Spinal cord (tissue), 10 donors: ENCODE measurements around the gene AKR1B1. TPM values are rescaled to one million over a fixed set of nuclear protein-coding genes. Genes with fewer than 3 reads are reported as not detected.
A peak's percentile ranks its signal among the peaks of the same experiment; 100 is the strongest.

ENCODE experiments used
- DNase-seq, 6 donors: peaks; one replicate each; pipeline versions ENCODE4 v3.0.0 to v3.0.0-alpha.2; 2013 to 2015; ENCODE audit warnings: low spot score in 6 of 6, low read depth in 4 of 6
- H3K27ac ChIP-seq: one replicate; pipeline ENCODE4 v1.5.1; 2013; ENCODE audit warnings: low read depth, low read length, control low read depth
- H3K27me3 ChIP-seq: one replicate; pipeline ENCODE4 v1.6.1; 2013; ENCODE audit warnings: low read length; ENCODE audit not compliant: control insufficient read depth, insufficient read depth
- H3K36me3 ChIP-seq: one replicate; pipeline ENCODE4 v1.6.1; 2013; ENCODE audit warnings: low read length; ENCODE audit not compliant: control insufficient read depth, insufficient read depth
- H3K4me1 ChIP-seq: one replicate; pipeline ENCODE4 v1.6.1; 2013; ENCODE audit warnings: low read length; ENCODE audit not compliant: control insufficient read depth, insufficient read depth
- H3K4me3 ChIP-seq: one replicate; pipeline ENCODE4 v1.5.1; 2013; ENCODE audit warnings: low read depth, low read length, control low read depth
- H3K9me3 ChIP-seq: one replicate; pipeline ENCODE4 v1.6.1; 2013; ENCODE audit warnings: low read length; ENCODE audit not compliant: control insufficient read depth, insufficient read depth
- WGBS: methylation state at CpG from one replicate; pipeline ENCODE4 v1.1.5; 2013; ENCODE audit warnings: missing lambda C conversion rate; ENCODE audit not compliant: insufficient coverage; 5-methylcytosine and 5-hydroxymethylcytosine counted together
- polyA plus RNA-seq, 2 donors: library from polyadenylated mRNA; unstranded; fragments of 120-200 nt; gene quantifications; one replicate each; pipeline ENCODE4 v1.2.1, GENCODE V29; 2013; ENCODE audit not compliant: insufficient read length in 2 of 2
- total RNA-seq, 2 donors: library from RNA; depleted of rRNA in 1 of 2; stranded (reverse); fragments of 120-200 nt in 1 of 2; fragments of >200 nt in 1 of 2; gene quantifications; one replicate each; pipeline versions ENCODE4 v1.2.3 to v1.2.4, GENCODE V29; 2013 to 2014
- donor health status: healthy.

Gene AKR1B1
- total and polyA plus RNA-seq, 4 donors, result 54.7 to 143 (median 103) TPM

- Histone ChIP-seq H3K4me1 (no peaks in the 10 kb centered on the region), H3K27me3 (no peaks in the 10 kb centered on the region), H3K36me3 (no peaks in the 10 kb centered on the region), H3K27ac (no peak overlapping the region), H3K4me3 (no peak overlapping the region), H3K9me3 (no peaks in the 10 kb centered on the region)
- DNase-seq, result peak in 1 of 6 donors; percentile 66
- 56% methylated on average over 3 of the region's 3 CpGs for WGBS
These were observed 51.6 kb downstream of the AKR1B1 start for GRCh38 chr7:134407311-134407710.

GRCh38 chr7:134406431-134406830, 52.5 kb downstream of the AKR1B1 start:
- H3K4me1 ChIP-seq, result no peaks in the 10 kb centered on the region
- no peaks in the 10 kb centered on the region for H3K27me3 ChIP-seq
- no peak overlapping the region for H3K27ac ChIP-seq
- H3K9me3 ChIP-seq, result no peaks in the 10 kb centered on the region
- H3K4me3 ChIP-seq, result no peak overlapping the region
- H3K36me3 ChIP-seq, result no peaks in the 10 kb centered on the region
- no CpG with 5 or more reads among the region's 2 CpGs for WGBS
- DNase-seq, result no peak

DNA sequence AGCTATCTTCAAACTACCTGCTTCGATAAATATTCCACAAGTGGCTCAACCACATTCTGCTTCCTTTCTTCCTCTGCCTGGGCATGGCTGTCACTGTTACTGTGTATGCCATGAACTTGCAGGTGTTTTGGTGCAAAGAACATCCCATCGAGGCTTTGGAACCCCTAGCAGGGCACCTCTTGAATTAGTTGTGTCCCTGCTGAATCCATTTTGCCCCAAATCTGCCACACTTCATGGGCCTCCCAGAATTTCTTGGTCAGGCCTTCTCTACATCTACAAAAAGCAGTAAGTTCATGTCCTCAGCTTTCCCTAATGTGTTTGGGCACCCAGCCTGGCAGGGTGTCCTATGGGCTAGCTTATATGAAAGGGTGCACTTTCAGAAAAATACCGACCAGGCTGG, 53.6 kb downstream of the AKR1B1 start:
- no peaks in the 10 kb centered on the region for H3K4me1 ChIP-seq
- no peaks in the 10 kb centered on the region for H3K9me3 ChIP-seq
- H3K36me3 ChIP-seq, result no peaks in the 10 kb centered on the region
- no peak for DNase-seq
- H3K27ac ChIP-seq, result no peak overlapping the region
- 96% methylated on average over 3 of the region's 3 CpGs for WGBS
- H3K4me3 ChIP-seq, result no peak overlapping the region
- no peaks in the 10 kb centered on the region for H3K27me3 ChIP-seq

- H3K9me3 ChIP-seq, result no peaks in the 10 kb centered on the region
- no peak for DNase-seq
- H3K4me3 ChIP-seq, result no peak overlapping the region
- no peaks in the 10 kb centered on the region for H3K36me3 ChIP-seq
- no peak overlapping the region for H3K27ac ChIP-seq
- H3K4me1 ChIP-seq, result peaks cover 4% of the 10 kb centered on the region
- no peaks in the 10 kb centered on the region for H3K27me3 ChIP-seq
- 100% methylated on average over 1 of the region's 1 CpG for WGBS
These were observed 55.8 kb downstream of the AKR1B1 start for GRCh38 chr7:134403062-134403461.

GRCh38 chr7:134400859-134401258, 58.0 kb downstream of the AKR1B1 start:
- H3K9me3 ChIP-seq, result no peaks in the 10 kb centered on the region
- WGBS, result 100% methylated on average over 1 of the region's 2 CpGs
- peaks cover 4% of the 10 kb centered on the region for H3K4me1 ChIP-seq

GRCh38 chr7:134396031-134396430, 62.9 kb downstream of the AKR1B1 start:
- Histone ChIP-seq H3K27me3 (no peaks in the 10 kb centered on the region), H3K27ac (no peak overlapping the region), H3K36me3 (no peaks in the 10 kb centered on the region), H3K9me3 (no peaks in the 10 kb centered on the region), H3K4me1 (peaks cover 4% of the 10 kb centered on the region), H3K4me3 (no peak overlapping the region)
- DNase-seq, result no peak
- 93% methylated on average over 2 of the region's 5 CpGs for WGBS

More at GRCh38 chr7:134400859-134401258, 58.0 kb downstream of the AKR1B1 start:
- no peak overlapping the region for H3K27ac ChIP-seq
- no peak overlapping the region for H3K4me3 ChIP-seq
- H3K27me3 ChIP-seq, result no peaks in the 10 kb centered on the region
- no peak for DNase-seq
- no peaks in the 10 kb centered on the region for H3K36me3 ChIP-seq

GRCh38 chr7:134395604-134396003, 63.3 kb downstream of the AKR1B1 start:
- Histone ChIP-seq H3K4me1 (peaks cover 4% of the 10 kb centered on the region), H3K4me3 (no peak overlapping the region), H3K9me3 (no peaks in the 10 kb centered on the region), H3K27me3 (no peaks in the 10 kb centered on the region), H3K36me3 (no peaks in the 10 kb centered on the region), H3K27ac (no peak overlapping the region)
- WGBS, result 80% methylated on average over 2 of the region's 4 CpGs
- DNase-seq, result no peak

- Histone ChIP-seq H3K36me3 (no peaks in the 10 kb centered on the region), H3K27me3 (no peaks in the 10 kb centered on the region), H3K4me3 (no peak overlapping the region), H3K4me1 (peaks cover 4% of the 10 kb centered on the region), H3K9me3 (no peaks in the 10 kb centered on the region), H3K27ac (no peak overlapping the region)
- no peak for DNase-seq
- WGBS, result 82% methylated on average over 1 of the region's 5 CpGs
These were observed 64.8 kb downstream of the AKR1B1 start for GRCh38 chr7:134394056-134394455.

Other genes starting within 250 kb of the AKR1B1 start
- gene SLC35B4, start 142.2 kb downstream of the AKR1B1 start, total RNA-seq, result 10 to 100 TPM; 23.0 to 30.1 TPM
- 10 to 100 TPM; 20.4 to 23.6 TPM for gene SLC35B4, start 142.2 kb downstream of the AKR1B1 start, polyA plus RNA-seq
- gene AKR1B10, start 68.5 kb upstream of the AKR1B1 start, total RNA-seq, result under 1 TPM in 1 of 2 donors, not detected in 1; 0.11 TPM
- under 1 TPM in 1 of 2 donors, not detected in 1; 0.11 TPM for gene AKR1B10, start 68.5 kb upstream of the AKR1B1 start, polyA plus RNA-seq
- gene AKR1B15, start 90.0 kb upstream of the AKR1B1 start, total RNA-seq, result under 1 TPM in 1 of 2 donors, not detected in 1; 0.17 TPM
- under 1 TPM; 0.24 to 0.25 TPM for gene AKR1B15, start 90.0 kb upstream of the AKR1B1 start, polyA plus RNA-seq
- 100 to 1,000 TPM in 1 of 2 donors, 10 to 100 TPM in 1; 54.8 to 121 TPM for gene BPGM, start 187.8 kb upstream of the AKR1B1 start, total RNA-seq
- gene BPGM, start 187.8 kb upstream of the AKR1B1 start, polyA plus RNA-seq, result 10 to 100 TPM; 44.7 to 49.6 TPM